Measurements from ENCODE around the gene AMIGO3.
"Not testable (repeated sequence)": the region's sequence is repeated elsewhere in the genome, so short reads cannot be mapped to it uniquely, and the experiment has no call there.

AMIGO3 gene

DNA sequence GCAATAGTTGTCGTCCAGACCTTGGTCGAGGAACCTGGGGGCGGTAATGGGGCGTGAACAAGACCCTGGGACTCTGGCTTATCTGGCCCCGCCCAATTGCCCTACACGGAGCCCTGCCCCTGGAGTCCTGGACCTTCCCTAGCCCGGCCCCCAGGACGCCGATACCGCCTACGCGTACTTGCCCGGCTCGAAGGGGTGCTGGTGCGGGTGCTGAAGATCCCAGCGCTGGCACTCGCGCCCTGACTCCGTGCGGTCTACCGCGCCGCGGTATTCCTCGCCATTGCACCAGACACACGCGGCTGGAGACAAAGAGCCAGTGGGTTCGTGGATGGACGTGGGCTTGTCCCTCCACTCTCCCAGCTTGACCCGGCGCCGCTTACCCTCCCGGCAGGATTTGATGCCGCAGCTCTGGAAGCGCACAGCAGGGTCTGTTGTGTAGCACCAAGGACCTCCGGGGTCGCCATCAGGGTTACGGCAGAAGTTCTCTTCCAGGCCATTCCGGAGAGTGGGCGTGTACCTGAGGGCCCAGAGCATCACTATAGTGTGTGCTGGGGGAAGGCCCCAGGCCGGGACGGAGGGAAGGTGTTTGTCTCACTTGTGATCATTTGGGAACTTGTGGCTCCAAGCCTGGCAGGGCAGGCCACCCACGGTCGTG lies 32.6 kb downstream of the AMIGO3 start:
- peak; percentile 36 for DNase-seq

DNA sequence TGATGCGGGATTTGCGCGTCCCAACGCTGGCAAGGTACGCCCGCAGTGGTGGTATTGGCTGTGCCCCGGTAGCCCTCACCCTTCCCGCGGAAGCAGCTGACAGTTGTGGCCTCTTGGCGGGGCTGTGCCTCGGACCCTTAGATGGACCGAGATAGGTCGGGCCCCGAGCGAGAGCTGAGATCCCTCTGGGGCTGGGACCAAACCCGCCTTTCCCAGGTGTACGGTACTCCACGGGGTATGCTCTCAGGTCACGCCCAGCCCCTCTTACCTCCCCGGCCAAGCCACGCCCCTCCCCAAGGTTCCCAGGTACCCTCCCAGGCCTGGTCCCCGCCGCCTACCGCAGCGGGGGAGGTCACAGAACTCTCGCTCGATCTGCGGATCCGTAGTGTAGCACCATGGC lies 33.1 kb downstream of the AMIGO3 start:
- not testable (repeated sequence) for DNase-seq

DNA sequence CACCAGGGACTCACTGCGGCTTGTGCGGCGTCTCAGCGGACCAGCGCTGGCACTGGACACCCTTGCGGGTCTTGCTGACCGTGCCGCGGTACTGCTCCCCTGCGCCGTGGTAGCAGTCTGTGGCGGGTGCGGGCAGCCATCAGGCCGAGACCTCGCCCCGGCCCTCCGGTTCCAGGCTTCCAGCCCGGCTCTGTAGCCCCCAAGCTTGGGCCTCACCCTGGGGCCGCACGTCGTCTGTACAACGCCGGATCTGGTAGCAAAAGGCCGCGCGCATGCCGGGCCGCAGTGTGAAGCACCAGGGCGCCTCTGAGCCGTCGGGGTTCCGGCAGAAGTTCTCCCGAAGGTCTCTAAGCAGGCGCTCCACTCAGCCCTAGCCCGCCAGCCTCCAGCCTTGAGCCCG lies 33.6 kb downstream of the AMIGO3 start:
- DNase-seq, result not testable (repeated sequence)

DNA sequence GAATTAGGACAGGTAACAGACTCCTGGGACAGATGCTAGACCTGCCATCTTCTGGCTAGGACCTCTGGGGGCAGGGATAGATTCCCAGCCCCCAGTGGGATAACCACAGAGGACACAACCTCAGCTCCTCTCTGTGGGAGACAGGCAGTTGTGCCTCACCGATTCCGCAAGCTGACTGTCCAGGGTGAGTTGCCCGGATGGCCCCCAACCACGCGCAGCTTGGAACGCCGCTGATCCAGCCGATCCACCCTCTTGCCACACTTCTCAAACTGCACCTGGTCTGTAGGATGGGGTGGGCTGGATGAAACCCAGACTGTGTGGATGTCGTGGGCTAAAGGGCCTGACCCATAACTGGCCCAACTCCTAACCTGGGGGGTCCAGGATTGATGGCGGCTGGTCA lies 34.4 kb downstream of the AMIGO3 start:
- DNase-seq, result not testable (repeated sequence)

DNA sequence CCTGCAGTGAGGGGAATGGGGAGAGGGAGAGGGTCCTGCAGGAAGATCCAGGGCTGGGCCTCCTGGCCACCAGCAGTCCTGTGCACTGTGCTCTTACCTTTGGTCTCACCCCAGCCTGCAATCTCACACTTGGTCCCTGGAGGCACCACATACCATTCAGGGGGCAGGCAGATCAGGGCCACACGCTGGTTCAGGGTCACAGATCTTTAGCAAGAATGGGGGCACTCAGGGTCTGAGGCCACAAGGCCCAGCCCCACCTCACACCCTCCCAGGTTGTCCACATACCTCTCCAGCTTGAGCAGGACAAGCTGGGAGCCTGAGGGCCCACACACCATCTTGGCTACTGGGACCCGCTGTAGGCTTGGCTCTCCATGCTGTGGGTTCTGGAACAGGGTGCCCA lies 35.0 kb downstream of the AMIGO3 start:
- DNase-seq, result not testable (repeated sequence)

DNA sequence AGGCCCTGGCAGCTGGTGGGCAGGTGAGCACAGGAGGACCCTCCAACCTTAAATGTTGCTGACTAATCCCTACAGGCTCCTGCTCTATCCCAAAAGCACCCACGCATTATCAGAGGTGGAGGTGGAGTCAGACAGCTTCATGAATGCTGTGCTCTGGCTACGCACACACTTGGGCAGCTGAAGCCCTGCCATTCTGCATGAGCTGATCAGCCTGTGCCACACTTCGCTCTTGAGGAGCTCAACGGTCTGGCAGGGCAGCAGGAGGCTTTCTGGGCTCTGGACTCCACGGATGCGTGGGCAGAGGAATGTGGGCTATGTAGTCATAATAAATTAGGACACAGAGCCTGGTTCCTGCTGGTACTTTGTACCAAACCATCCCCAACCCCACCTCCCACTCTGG lies 36.3 kb downstream of the AMIGO3 start:
- DNase-seq, result no peak

DNA sequence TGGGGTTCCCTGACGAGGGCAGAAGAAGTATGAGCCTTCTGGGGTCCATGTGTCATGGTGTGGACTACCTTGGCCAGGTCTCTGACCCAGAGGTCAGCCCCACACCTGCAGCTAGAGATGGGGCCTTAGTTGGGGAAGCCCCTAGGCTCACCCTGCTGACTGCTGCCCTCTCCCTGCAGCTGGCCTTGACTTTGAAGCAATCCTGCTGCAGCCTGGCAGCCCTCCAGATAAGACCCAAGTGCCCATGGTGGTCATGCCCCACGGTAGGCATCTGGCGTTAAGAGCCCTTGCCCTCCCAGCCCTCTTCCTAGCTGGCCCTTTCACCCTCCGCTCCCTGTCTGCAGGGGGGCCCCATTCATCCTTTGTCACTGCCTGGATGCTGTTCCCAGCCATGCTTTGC lies 37.9 kb downstream of the AMIGO3 start:
- DNase-seq, result no peak

DNA sequence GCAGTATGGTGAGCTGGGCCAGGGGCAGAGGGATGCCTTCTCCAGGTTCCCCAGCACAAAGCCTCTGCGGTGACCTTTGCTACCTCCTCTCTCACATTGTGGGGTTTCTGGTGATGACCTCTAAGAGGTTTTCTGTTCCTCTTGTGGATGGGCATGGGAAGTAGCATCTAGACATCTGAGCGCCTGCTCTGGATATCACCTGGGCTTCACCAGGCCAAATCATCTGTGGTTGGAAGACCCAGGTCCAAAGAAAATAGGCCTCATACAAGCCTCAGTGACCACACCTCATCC lies 38.3 kb downstream of the AMIGO3 start:
- DNase-seq, result no peak

DNA sequence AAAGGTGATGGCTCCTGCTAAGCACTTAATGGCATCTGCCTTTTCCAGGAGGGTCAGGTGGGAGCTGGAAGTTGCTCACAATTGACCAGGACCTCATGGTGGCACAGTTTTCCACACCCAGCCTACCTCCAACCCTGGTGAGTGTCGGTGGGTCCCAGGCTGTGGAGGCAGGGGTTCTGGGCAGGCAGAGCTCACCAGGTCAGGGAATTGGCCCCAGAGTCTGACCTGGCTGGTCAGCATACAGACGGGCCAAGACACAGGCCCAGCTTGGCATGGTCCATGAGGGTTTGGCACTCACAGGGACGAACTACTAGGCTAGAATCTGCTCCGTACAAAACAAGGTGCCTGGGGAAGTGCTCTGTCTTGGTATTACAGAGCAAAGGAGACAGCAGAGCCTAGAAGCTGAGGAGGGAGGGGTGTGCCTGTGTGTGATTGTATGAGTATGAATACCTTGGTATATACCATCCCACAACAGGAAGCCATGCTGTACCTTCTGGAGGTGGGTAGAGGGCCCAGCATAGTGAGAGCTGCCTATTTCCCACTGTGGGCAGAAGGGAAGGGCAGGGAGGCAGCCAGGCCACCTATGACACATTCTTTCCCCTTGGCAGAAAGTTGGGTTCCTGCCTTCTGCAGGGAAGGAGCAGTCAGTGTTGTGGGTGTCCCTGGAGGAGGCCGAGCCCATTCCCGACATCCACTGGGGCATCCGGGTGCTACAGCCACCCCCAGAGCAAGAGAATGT lies 38.8 kb downstream of the AMIGO3 start:
- no peak for DNase-seq

DNA sequence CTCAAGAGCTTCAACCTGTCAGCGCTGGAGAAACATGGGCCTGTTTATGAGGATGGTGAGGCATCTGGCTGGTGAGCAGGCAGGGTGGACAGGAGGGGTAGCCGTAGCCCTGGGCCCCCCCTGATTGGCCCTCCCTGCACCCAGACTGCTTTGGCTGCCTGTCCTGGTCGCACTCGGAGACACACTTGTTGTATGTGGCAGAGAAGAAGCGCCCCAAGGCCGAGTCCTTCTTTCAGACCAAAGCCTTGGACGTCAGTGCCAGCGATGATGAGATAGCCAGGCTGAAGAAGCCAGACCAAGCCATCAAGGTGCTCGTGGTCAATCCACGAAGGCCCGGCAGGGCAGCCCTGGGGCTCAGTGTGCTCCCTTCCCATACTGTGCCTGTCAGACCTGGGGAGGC lies 43.6 kb downstream of the AMIGO3 start:
- DNase-seq, result no peak

DNA sequence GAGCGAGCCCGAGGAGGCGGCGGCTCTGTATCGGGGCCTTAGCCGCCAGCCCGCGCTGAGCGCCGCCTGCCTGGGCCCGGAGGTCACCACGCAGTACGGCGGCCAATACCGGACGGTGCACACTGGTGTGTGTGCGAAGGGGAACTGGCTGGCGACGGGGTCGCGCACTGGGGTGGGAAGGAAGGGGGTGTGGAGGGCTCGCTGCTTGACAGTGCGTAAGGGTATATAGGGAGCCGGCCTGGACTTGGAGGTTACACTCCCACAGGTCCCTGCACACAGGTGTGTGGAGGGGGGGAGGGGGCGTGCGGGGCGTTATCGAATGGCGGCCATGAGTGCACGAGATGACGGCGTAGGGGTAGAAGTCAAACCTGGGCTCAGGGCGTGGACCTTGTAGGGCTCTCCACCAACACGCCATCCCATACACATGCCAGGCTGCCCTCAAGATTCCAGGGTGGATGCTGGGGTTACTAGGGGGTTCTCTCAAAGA lies 44.9 kb downstream of the AMIGO3 start:
- DNase-seq, result no peak

DNA sequence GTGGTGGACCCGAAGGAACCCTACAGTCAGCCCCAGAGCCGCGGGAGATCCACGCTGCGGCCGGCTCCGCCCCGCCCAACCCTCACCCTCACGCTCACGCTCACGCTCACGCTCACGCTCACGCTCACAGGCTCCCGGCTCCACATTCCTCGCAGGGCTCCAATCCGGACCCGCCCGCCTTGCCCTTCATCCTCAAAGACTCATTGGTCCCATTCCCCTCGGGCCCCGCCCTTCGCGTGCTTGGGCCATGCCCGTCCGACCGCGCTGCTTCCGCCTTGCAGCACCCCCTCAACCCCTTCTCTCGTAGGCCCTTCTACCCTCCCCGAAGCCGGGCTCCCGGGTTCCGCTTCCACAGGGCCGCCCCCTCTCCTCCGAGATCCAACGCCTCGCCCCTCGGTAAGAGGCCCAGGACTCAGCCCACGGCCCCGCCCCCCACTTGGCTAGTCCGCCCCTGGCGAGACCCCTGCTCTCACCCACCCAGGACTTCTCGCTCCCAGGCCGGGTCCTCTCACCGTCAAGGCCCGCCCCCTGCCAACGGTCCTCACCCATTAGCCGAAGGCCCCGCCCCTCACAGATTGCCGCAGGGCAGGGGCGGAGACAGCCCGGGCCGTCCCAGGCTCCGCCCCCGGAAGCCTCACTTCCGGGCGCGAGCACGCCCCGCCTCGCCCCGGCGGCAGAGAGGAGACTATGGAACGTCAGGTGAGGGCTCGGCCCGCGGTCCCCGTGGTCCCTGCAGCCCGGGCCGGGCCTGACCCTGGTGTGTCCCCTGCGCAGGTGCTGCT lies 45.6 kb downstream of the AMIGO3 start, which contains the start of gene APEH:
APEH (plus strand) TSS at position 637 of the 782 bp plus-strand sequence; CDS start at position 688, 51 bp downstream.
- DNase-seq, result peak; percentile 98

DNA sequence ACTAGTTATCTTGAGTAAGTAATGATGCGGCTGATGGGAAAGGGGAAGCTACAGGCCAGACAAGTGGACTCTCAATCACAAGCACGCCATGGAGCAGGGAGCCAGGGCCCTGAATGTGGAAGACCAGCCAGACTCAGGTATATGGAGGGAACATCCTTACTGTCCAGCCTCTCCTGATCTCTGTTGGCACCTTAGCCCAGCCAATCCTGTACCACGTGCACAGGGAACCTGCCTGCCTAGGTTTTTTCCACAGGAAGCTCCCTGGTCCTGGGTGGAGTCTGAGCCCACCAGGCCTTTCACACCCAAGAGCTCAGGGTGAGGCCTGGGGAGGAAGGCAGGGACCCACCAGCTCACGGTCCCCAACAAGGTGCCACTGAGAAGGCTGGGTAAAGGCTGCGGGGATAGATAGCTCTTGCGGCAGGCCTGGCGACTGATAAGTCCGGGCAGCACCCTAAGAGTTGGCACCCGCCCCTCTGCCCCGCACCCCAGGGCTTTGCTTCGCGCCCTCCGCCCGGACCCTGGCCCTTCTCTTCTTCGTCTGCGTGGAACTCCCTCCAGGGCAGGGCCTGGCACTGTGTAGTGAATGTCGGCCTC lies 46.3 kb downstream of the AMIGO3 start:
- no peak for DNase-seq

DNA sequence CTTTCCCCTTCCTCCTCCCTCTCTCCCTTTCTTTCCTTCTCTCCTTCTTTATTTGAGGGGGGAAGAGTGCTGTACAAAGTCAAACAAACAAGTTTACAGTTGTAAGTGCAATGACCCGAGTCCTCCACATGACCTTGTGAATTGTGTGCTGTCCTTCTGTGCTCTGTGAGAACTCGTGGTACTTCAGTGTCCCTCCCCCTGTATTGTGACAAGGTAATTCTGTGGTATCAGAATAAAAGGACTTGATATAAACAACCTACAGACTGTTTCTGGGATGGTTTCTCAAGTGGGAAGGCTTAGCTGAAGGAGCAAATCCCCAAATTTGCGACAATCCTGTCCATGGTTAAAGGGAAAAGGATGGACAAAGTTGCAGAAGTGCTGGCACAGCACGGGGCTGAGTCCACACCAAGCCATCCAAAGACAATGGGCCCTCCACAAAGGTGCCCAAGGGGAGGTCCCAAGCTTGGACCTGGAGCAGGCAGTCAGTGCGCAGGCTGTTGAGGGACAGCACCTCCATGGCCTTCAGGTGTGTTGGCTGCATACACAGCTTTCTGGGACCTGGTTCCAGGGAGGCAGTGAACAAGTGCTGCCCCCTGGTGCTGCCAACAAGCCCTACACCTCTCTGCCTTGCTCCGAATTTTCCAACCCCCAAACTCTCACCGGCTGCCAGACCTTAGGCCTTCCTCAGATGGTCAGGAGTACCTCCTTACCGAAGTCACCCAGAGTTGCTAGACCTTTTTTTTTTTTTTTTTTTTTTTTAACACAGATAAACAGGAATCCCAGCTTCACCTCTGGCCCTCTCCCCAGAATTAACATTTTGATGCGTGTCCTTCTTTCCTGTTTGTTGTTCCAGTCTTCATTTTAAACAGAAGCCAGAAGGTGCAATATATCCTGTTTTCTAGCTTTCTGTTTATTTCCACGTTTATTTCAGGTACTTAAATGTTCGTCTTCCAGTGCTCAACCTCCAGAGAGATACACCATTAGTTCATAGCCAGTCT lies 47.9 kb downstream of the AMIGO3 start:
- DNase-seq, result peak; percentile 52

DNA sequence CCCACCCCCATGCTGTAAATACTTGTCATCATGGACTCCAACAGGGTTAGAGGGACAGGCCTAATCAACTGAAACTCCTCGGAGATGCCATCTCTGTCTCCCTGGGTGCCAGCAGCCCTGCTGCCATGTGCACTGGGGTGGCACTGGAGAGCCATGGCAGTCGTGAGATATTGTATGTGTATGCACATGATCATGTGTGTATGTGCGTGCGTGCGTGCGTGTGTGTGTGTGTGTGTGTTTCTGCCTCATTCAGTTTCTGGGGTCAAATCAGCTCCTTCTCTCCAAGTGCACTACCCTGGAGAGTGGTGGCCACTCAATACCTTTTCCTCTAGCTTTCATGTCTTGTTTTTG lies 48.6 kb downstream of the AMIGO3 start:
- DNase-seq, result no peak

DNA sequence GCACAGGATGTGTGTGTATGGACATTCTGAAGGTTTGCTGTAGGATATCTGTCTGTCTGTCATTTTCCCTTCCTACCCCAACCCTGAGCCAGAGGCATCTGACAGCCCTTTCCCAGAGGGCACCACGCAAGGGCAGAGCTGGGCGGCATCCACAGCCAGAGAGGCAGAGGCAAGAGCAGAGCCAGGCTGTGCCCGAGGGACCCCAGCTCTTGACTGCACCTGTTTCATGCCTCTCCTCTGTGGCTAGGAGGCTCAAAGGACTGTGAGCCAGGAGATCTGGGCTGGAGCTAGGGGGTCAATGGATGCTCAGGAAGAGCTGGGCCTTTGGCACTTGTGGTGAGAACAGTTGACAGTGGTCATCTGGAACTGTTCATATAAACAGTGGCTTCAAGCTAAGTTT lies 50.1 kb downstream of the AMIGO3 start:
- DNase-seq, result no peak

DNA sequence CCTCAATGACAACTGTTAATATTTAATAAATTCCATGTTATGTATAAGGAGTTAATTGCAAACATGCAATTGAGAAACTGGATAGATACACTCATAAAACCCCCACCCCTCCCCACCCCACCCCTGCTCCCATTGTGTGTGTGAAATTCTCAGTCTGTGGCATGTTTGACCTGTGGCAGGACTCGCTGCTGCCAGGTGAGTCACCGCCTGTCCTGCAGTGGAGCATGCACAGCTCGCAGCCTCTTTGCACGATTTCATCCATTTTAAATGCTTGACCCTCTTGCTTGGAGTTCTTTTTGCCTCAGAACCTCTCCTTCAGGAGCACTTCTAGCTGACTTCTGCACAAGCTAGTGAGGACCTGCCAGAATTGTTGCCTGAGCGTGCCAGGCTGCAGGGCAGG lies 50.6 kb downstream of the AMIGO3 start:
- DNase-seq, result no peak

DNA sequence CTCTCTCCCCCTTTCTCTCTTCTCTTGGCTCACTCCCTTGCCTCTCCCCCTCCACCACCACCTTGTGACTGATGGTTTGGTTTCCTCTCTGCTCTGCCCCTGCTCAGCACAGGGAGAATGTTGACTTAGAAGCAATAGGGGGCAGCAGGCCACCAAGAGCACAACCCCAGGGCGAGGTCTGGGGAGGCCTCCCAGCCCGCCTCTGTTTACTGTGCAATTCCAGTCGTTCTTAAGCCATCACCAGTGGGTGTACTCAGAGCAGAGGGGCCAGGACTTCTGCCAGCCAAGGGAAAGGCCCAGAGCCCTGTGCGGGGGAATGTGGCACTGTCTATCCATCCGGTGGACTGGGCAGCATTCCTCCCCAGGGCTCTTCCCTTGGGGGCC lies 51.1 kb downstream of the AMIGO3 start:
- no peak for DNase-seq

DNA sequence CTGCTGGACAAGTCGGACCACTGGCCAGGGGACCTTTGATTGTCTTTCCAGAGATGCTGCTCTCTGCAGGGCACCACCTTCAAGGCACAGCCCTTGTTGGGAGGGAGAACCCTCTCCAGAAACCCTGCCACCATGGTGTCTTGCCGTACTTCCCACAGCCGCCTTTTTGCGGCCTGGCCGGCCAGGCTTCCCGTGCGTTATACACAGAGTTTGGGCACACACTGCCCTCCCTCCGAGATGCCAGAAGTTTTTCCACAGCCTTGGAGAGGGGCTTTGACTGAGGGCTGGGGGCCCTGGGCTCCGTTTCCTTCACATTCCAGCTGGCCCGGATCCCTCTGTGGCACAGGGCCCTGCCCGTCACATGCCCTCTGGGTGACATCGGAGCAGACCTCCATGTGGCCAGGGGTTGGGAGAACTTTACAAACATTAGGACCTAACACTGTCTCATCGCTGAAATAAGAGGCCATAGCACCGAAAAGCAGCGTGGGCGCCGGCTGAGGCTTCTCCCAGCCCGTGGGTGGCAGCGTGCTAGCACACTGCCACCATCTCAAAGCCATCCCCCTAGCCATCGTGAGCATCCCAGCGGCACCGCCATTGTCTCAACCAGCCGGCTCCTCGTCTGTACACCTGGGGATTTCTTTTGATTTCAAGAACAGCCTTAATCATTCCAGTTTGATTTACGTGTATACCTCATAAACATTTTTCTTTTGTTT lies 51.6 kb downstream of the AMIGO3 start:
- DNase-seq, result no peak

Data from fibroblast of skin of abdomen (primary cell).